AG04449 (cell line): ENCODE data around the gene CD207.
A peak's percentile ranks its signal among the peaks of the same experiment; 100 is the strongest.

ENCODE experiments used
- CTCF ChIA-PET: fragments of 350-600 bp; formaldehyde crosslinking; extraction: SDS; loops from one replicate; lab custom pipeline; 2021; ENCODE audit warnings: antibody characterized with exemption; lab: Yijun Ruan, JAX
- POLR2A ChIA-PET: fragments of 400-600, 350-600 bp; formaldehyde crosslinking; extraction: SDS; loops from one replicate; lab custom pipeline; 2020; ENCODE audit warnings: antibody characterized with exemption, inconsistent platforms; lab: Yijun Ruan, JAX
- DNase-seq: peaks from one replicate; pipeline ENCODE4 v3.0.0-alpha.2; 2010; ENCODE audit warnings: low read depth, low spot score
- H3K4me3 ChIP-seq: 2 replicates; pipeline ENCODE4 v1.5.1; 2011; ENCODE audit warnings: low read depth, mild to moderate bottlenecking, control low read depth, low read length
- TF ChIP-seq, protein P1 (sequence below): IDR thresholded peaks from one replicate; pipeline ENCODE4 v1.5.1; 2011; ENCODE audit warnings: mild to moderate bottlenecking, moderate library complexity, low read length, control low read depth, inconsistent platforms; ENCODE audit not compliant: insufficient read depth; ENCODE audit errors: missing control alignments

Gene CD207

DNA sequence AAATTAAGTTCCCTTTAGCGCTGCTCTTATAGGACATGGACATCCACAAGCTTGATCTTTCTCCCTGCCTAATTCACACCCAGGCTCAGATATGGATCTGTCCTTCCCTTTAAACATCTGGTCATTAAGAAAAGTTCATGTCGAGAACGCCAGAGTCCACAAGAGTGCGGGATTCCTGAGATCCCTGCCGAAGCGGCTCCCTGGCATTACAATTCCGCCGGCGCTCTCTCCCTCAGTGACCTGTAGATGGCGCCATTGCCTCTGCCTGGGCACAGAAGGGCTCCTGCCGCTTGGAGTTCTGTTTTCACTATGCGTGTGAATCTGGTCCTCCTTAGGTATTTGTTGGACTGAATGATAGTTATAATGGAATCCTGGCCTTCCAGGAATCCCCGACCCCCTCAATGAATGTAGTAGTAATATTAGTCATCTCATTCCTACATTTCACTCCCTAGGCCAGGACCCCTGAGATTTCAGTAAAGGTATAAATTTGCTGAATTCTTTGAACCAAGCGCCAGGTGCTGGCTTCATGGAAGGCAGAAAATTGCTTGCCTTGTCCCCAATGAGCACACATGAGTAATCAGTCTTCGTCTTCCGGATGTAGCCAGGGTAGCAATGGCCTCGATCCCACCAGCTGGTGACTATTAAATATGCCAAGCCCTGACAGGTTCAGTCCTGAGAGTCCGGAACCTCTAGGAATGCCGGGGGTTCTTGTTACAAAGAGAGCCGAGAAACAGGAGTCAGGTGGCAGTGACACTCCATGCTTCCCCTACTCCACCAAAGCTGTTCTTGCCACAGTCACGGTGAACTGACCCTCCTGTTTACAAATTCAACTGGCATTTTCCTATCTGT lies 26.4 kb upstream of the CD207 start:
- ChIA-PET CTCF (interaction anchor here (0.6 to 4.2 kb wide), 32 partner anchors 9 to 116 kb away, joined by 3 to 81 read pairs (median 4); no protein-coding TSS in a partner anchor), POLR2A (no interaction called here)
- no peak for DNase-seq
- H3K4me3 ChIP-seq, result no peak overlapping the region
- TF ChIP-seq, protein P1, sequence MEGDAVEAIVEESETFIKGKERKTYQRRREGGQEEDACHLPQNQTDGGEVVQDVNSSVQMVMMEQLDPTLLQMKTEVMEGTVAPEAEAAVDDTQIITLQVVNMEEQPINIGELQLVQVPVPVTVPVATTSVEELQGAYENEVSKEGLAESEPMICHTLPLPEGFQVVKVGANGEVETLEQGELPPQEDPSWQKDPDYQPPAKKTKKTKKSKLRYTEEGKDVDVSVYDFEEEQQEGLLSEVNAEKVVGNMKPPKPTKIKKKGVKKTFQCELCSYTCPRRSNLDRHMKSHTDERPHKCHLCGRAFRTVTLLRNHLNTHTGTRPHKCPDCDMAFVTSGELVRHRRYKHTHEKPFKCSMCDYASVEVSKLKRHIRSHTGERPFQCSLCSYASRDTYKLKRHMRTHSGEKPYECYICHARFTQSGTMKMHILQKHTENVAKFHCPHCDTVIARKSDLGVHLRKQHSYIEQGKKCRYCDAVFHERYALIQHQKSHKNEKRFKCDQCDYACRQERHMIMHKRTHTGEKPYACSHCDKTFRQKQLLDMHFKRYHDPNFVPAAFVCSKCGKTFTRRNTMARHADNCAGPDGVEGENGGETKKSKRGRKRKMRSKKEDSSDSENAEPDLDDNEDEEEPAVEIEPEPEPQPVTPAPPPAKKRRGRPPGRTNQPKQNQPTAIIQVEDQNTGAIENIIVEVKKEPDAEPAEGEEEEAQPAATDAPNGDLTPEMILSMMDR, result peak; percentile 98

DNA sequence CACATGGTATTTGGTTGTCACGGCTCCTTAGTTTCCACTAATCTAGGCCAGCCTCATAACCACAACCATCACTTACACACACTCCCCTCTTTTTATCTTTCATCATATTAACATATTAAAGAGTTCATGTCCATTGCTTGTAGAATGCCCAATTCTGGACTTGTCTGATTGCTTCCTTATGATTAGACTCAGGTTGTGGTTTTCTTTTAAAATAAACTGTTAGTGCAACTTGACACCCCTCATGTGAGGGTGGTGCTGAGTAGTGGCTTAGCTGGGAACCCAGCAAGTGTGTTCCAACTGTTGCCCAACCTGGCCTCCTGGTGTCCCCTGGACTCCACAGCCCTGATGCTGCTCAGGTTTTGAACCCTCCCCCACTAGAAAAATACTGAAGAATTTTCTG lies 20.1 kb upstream of the CD207 start:
- TF ChIP-seq, protein P1, result no peak
- no peak overlapping the region for H3K4me3 ChIP-seq
- CTCF ChIA-PET, result interaction anchor here (0.9 to 5.3 kb wide), 3 partner anchors 9 to 91 kb away, joined by 3 to 44 read pairs (median 28); no protein-coding TSS in a partner anchor
- POLR2A ChIA-PET, result no interaction called here
- DNase-seq, result no peak

DNA sequence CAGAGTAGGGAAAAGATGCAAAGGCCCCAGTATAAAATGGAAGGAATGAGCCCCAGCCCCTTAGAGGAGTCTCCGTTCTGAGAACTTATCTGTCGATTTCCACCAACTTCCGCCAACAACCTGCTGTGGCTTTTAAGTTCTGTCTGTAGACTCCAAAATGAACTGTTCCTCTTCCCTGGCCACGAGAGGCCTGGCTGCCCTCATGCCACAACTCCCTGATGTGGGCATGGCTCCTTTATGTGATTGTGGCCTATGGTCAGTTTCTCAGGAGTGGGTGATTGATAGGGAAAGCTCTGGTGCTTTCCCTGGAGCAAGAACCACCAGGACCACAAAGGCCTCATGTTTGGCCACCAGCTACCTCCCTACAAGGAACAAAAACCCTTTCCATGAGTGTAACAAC lies 18.8 kb upstream of the CD207 start:
- no peak for DNase-seq

DNA sequence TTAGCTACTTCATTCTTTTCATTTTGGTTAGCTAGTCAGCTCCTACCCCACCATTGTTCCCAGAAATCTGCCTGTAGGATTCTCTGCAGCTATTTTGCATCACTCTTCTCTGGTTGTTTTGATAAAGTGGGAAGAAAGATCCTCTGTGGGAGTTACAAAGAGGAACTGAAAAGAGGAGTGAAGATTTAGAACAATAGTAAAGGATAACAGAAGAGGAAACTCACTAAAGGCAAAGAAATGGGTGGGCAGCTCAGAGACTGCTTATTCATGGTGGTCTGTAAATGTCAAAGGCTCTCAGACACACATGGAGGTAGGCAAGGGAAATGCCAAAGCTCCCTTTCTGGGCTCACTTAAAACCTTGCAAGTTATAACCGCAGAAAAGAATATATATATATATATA lies 17.2 kb upstream of the CD207 start:
- TF ChIP-seq, protein P1, result no peak
- ChIA-PET POLR2A (no interaction called here), CTCF (interaction anchor here (1.3 to 2.5 kb wide), 2 partner anchors 8 to 10 kb away, joined by 3 to 14 read pairs; no protein-coding TSS in a partner anchor)
- H3K4me3 ChIP-seq, result no peak overlapping the region
- DNase-seq, result no peak

More for the DNA sequence above, 18.8 kb upstream of the CD207 start:
- CTCF ChIA-PET, result interaction anchor here (5.3 kb wide), 1 partner anchor 16 kb away, joined by 44 read pairs; no protein-coding TSS in a partner anchor
- H3K4me3 ChIP-seq, result no peak overlapping the region
- POLR2A ChIA-PET, result no interaction called here
- TF ChIP-seq, protein P1, result no peak

DNA sequence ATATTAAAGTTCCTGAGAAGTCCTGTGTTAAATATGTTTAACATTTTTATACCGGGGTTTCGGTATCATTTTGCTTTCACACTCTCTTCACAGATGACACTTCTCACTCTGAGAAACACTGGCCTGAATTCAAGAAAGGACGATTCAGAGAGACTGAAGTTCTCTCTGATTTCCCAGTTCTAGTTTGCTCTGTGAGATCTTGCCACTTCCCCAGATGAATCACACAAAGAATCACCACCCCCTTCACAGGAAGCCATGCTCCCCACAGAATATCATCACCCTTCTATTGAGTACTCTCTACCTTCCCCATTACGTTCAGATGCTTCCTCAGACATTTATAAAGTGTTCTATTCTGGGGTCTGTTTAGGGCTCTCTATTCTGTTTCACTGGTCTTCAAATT lies 16.1 kb upstream of the CD207 start:
- CTCF ChIA-PET, result interaction anchor here (1.2 to 2.5 kb wide), 2 partner anchors 9 to 19 kb away, joined by 3 to 14 read pairs; no protein-coding TSS in a partner anchor
- POLR2A ChIA-PET, result no interaction called here
- TF ChIP-seq, protein P1, result no peak
- no peak overlapping the region for H3K4me3 ChIP-seq
- no peak for DNase-seq

DNA sequence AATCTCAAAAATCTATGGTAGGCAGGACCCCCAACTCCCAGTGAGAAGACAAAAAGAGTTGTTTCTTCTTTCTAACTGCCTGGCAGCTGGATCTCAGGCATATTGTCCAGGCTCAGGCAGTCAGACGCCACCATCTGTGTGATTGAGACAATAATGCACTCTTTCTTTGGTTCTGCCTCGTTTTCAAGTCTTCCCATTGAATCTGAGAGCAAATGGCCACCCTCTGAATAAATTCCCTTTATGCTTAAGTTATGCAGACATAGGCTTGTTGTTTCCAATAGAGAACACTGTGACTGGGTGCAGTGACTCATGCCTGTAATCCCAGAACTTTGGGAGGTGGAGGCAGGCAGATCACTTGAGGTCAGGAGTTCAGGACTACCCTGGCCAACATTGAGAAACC lies 15.3 kb upstream of the CD207 start:
- no peak overlapping the region for H3K4me3 ChIP-seq
- CTCF ChIA-PET, result interaction anchor here (1.2 to 1.5 kb wide), 2 partner anchors 20 kb away, joined by 3 to 4 read pairs; no protein-coding TSS in a partner anchor
- POLR2A ChIA-PET, result no interaction called here
- DNase-seq, result no peak
- TF ChIP-seq, protein P1, result no peak
